IPS-18a (cell line): ENCODE results near the gene FIG4.
"Not testable (repeated sequence)": the region's sequence is repeated elsewhere in the genome, so short reads cannot be mapped to it uniquely, and the experiment has no call there.

Experiments
- H3K27ac ChIP-seq: one replicate; pipeline ENCODE4 v1.5.1; 2013; ENCODE audit warnings: low read length
- H3K27me3 ChIP-seq: one replicate; pipeline ENCODE4 v1.6.1; 2013; ENCODE audit warnings: mild to moderate bottlenecking, low read length; ENCODE audit not compliant: control insufficient read depth, insufficient read depth
- H3K36me3 ChIP-seq: one replicate; pipeline ENCODE4 v1.6.1; 2013; ENCODE audit warnings: low read depth, low read length; ENCODE audit not compliant: control insufficient read depth
- H3K4me1 ChIP-seq: one replicate; pipeline ENCODE4 v1.6.1; 2013; ENCODE audit warnings: low read depth, low read length; ENCODE audit not compliant: control insufficient read depth
- H3K4me3 ChIP-seq: one replicate; pipeline ENCODE4 v1.5.1; 2013; ENCODE audit warnings: low read length
- H3K9ac ChIP-seq: one replicate; pipeline ENCODE4 v1.6.1; 2013; ENCODE audit warnings: mild to moderate bottlenecking, low read length, moderate library complexity
- H3K9me3 ChIP-seq: one replicate; pipeline ENCODE4 v1.6.1; 2013; ENCODE audit warnings: low read depth, low read length; ENCODE audit not compliant: control insufficient read depth

Gene FIG4

DNA sequence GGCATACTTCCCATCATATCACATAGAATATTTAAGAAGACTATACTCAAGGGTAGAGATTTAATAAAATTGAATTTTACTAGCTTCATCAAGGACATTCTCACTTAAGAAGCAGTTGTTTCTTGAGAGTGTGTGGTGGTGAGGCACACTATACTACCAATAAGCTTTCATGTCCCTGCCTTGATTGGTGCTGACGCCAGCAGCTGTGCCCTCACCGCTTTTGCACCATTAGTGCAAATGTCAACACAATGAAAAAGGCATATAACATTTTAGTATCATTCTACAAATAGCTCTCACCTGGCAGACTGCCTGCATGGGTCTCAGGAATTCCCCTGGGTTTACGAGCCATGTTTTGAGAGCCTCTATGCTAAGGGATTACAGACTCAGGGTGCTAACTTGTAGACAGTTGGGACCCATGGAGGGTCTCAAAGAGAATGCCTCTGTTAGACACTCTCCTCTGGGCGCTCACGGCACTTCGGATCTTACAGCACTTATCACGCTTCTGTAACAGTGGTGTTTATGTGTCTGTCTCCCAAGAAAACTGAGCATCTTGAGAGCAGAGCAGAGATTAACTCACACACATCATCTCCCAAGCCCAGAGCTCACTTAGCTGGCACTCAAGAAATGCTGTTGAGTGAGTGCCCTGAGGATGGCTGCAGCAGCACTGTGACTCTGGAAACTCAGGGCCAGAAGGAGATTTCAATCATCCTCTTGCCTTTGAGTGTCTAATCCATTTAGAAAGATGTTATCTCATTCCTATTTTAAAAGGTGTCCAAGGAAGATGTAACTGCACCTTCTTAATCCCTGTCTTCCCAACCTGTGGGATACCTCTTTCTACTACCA is 143.7 kb downstream of the FIG4 start:
- H3K4me1 ChIP-seq: no peaks in the 10 kb centered on the region

DNA sequence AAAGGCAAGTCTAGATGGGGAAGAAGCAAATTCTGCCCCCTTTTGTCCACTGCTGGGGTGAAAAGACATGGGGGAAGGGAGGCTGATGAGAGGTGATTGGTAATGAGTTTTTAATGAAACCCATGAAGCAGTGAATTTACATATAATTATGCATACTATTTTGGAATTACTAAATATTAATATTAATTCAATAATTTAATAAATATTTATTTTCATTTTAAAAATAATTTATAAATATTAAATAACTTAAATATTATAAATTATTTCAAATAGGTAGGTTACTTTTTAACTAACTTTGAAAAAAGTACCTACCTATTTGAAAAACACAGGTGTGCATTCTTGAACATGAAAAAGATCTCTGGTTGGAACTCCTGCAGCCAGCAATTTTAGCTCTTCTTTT is 148.9 kb downstream of the FIG4 start:
- Histone ChIP-seq H3K4me1 (no peaks in the 10 kb centered on the region), H3K4me3 (no peak overlapping the region), H3K27me3 (no peaks in the 10 kb centered on the region), H3K36me3 (no peaks in the 10 kb centered on the region), H3K9me3 (no peaks in the 10 kb centered on the region), H3K9ac (no peak overlapping the region), H3K27ac (no peak overlapping the region)

More for the DNA sequence above, 143.7 kb downstream of the FIG4 start:
- Histone ChIP-seq H3K9me3 (no peaks in the 10 kb centered on the region), H3K27ac (no peak overlapping the region), H3K27me3 (no peaks in the 10 kb centered on the region), H3K4me3 (no peak overlapping the region), H3K9ac (no peak overlapping the region), H3K36me3 (no peaks in the 10 kb centered on the region)

GRCh38 chr6:109840796-109841195 is 149.7 kb downstream of the FIG4 start:
- Histone ChIP-seq H3K27me3 (no peaks in the 10 kb centered on the region), H3K27ac (no peak overlapping the region), H3K9me3 (no peaks in the 10 kb centered on the region), H3K4me3 (no peak overlapping the region), H3K4me1 (no peaks in the 10 kb centered on the region), H3K9ac (no peak overlapping the region), H3K36me3 (no peaks in the 10 kb centered on the region)

DNA sequence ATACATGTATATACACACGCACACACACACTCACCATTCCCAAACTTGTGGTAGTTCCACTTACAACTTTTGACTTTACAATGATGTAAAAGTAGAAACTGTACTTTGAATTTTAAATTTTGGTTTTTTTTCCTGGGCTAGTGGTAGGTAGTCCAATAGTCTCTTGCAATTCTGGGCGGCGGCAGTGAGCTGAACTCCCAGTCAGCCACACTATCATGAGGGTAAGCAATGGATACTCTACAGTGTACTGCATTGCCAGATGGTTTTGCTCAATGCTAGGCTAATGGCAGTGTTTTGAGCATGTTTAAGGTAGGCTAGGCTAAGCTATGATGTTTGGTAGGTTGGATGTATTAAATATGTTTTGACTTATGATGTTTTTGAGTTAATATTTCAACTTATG is 150.8 kb downstream of the FIG4 start:
- Histone ChIP-seq H3K27me3 (no peaks in the 10 kb centered on the region), H3K4me1 (no peaks in the 10 kb centered on the region), H3K27ac (no peak overlapping the region), H3K9me3 (no peaks in the 10 kb centered on the region), H3K36me3 (no peaks in the 10 kb centered on the region), H3K9ac (no peak overlapping the region), H3K4me3 (no peak overlapping the region)

- peaks cover 9% of the 10 kb centered on the region for H3K4me1 ChIP-seq
- H3K9ac ChIP-seq: no peak overlapping the region
- H3K9me3 ChIP-seq: no peaks in the 10 kb centered on the region
- no peaks in the 10 kb centered on the region for H3K36me3 ChIP-seq
- no peak overlapping the region for H3K27ac ChIP-seq
- H3K4me3 ChIP-seq: no peak overlapping the region
- no peaks in the 10 kb centered on the region for H3K27me3 ChIP-seq
Observed at GRCh38 chr6:109852713-109853112, 161.6 kb downstream of the FIG4 start.

GRCh38 chr6:109853426-109853825 is 162.3 kb downstream of the FIG4 start:
- Histone ChIP-seq H3K9ac (no peak overlapping the region), H3K36me3 (no peaks in the 10 kb centered on the region), H3K27ac (no peak overlapping the region), H3K27me3 (no peaks in the 10 kb centered on the region), H3K4me1 (peaks cover 9% of the 10 kb centered on the region), H3K9me3 (no peaks in the 10 kb centered on the region), H3K4me3 (no peak overlapping the region)

DNA sequence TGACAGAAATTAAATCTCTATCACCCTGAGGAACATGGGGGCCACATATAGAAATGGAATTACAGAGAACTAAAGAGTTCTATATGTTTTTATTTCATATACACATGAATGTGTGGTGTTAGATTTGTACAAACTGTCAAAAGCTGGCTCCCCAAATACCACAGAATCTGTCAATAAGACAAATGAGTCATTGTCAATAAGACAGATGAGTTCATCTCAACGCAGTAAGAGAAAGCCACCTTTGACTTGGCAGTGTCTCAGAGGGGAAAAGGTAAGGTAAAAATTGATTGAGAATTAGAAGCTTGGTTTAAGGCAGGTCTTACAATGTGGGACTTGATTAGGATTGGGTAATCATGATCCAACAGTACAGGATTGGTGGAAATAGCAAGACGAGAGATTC is 162.9 kb downstream of the FIG4 start:
- H3K4me1 ChIP-seq: peaks cover 9% of the 10 kb centered on the region
- no peaks in the 10 kb centered on the region for H3K9me3 ChIP-seq
- no peak overlapping the region for H3K27ac ChIP-seq
- no peaks in the 10 kb centered on the region for H3K36me3 ChIP-seq
- H3K27me3 ChIP-seq: no peaks in the 10 kb centered on the region
- no peak overlapping the region for H3K4me3 ChIP-seq
- H3K9ac ChIP-seq: no peak overlapping the region

DNA sequence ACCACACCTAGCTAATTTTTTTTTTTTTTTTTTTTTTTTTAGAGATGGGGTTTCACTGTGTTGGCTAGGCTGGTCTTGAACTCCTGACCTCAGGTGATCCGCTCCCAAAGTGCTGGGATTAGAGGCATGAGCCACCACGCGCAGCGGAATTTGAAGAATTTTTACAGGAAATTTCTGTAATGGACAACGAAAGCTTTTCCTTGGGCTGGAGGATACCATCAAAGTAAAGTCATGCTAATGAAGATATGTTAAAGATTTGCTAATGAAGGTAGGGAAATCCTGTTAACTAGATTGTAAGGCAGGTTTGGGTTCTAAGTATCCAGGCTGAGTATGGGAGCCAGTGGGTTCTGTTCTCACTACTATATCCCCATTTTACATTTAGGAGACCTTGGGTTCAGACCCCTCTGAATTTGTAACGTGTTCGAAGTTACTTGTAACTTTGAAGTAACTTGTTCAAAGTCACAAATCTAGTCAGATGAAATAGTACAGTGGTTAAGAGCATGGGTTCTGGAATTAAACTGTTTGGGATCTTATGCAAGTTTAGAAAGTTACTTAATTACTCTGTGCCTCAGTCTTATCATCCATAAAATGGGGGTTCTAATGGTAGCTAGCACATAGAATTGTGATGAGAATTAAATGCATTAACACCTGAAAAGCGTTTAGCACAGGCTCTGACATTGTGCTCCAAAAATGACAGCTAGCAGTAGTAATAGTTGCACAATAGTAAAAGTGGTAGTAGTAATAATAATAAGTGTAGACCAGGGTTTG is 163.6 kb downstream of the FIG4 start:
- no peaks in the 10 kb centered on the region for H3K27me3 ChIP-seq
- no peaks in the 10 kb centered on the region for H3K36me3 ChIP-seq
- H3K9ac ChIP-seq: no peak overlapping the region
- H3K4me3 ChIP-seq: no peak overlapping the region
- peaks cover 9% of the 10 kb centered on the region for H3K4me1 ChIP-seq
- no peak overlapping the region for H3K27ac ChIP-seq
- H3K9me3 ChIP-seq: no peaks in the 10 kb centered on the region

DNA sequence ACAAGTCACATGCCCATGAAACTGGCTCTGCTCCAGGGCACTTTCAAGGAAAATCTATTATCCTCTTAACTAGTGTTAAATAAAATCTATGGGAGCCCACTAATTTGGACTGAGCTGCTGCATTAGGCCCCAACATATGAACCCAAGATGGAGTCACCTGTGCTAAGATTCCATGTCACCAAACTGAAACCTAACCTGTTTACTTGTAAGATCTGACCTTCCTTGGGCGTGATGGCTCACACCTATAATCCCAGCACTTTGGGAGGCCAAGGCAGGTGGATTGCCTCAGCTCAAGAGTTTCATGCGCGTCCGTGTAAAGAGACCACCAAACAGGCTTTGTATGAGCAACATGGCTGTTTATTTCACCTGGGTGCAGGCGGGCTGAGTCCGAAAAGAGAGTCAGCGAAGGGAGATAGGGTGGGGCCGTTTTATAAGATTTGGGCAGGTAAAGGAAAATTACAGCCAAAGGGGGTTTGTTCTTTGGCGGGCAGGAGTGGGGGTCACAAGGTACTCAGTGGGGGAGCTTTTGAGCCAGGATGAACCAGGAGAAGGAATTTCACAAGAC is 164.5 kb downstream of the FIG4 start:
- H3K27ac ChIP-seq, H3K9ac ChIP-seq, H3K36me3 ChIP-seq, H3K4me1 ChIP-seq, H3K9me3 ChIP-seq, H3K4me3 ChIP-seq, H3K27me3 ChIP-seq: not testable (repeated sequence)

DNA sequence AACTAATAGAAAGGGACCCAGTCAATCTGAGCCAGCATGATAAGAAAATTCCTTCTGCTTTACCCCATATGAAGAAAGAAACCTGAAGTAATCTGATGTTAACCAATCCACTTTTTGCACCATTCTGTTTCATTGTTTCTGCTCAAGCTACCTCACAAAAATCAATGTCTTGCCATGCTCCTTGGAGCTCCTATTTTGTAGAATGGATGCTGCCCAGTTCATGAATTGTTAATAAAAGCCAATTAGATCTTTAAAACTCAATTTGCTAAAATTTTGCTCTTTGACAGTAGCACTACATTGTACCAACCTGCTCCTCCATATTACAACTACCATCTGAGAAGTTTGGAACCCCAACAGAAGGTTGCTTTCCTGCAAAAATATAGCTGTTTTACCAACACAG is 170.8 kb downstream of the FIG4 start:
- peaks cover 4% of the 10 kb centered on the region for H3K9me3 ChIP-seq
- no peaks in the 10 kb centered on the region for H3K4me1 ChIP-seq
- H3K4me3 ChIP-seq: no peak overlapping the region
- H3K27ac ChIP-seq: no peak overlapping the region
- H3K36me3 ChIP-seq: no peaks in the 10 kb centered on the region
- H3K27me3 ChIP-seq: no peaks in the 10 kb centered on the region
- no peak overlapping the region for H3K9ac ChIP-seq

DNA sequence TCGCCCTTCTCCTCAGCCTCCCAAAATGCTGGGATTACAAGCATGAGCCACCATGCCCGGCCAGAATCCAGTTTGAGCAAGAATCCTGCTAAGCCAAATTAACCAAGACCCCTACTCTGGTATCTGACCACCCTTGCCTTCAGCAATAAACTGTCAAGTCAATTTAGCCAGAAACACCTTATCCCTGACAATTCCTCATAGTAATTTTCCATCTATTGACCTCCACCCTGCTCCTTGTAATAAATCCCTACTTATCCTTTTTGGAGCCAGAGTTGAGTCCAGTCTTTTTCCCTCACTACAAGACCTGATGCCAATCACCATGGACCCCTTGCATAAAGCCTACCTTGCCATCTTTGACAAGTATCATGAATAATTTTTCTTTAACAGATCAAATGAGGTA is 173.0 kb downstream of the FIG4 start:
- no peak overlapping the region for H3K9ac ChIP-seq
- H3K9me3 ChIP-seq: peaks cover 4% of the 10 kb centered on the region
- no peaks in the 10 kb centered on the region for H3K27me3 ChIP-seq
- H3K4me3 ChIP-seq: no peak overlapping the region
- no peak overlapping the region for H3K27ac ChIP-seq
- no peaks in the 10 kb centered on the region for H3K36me3 ChIP-seq
- peaks cover under 1% of the 10 kb centered on the region for H3K4me1 ChIP-seq
